ENCODE data around the gene NLRP5.
"Not testable (repeated sequence)": the region's sequence is repeated elsewhere in the genome, so short reads cannot be mapped to it uniquely, and the experiment has no call there.

NLRP5 gene

DNA sequence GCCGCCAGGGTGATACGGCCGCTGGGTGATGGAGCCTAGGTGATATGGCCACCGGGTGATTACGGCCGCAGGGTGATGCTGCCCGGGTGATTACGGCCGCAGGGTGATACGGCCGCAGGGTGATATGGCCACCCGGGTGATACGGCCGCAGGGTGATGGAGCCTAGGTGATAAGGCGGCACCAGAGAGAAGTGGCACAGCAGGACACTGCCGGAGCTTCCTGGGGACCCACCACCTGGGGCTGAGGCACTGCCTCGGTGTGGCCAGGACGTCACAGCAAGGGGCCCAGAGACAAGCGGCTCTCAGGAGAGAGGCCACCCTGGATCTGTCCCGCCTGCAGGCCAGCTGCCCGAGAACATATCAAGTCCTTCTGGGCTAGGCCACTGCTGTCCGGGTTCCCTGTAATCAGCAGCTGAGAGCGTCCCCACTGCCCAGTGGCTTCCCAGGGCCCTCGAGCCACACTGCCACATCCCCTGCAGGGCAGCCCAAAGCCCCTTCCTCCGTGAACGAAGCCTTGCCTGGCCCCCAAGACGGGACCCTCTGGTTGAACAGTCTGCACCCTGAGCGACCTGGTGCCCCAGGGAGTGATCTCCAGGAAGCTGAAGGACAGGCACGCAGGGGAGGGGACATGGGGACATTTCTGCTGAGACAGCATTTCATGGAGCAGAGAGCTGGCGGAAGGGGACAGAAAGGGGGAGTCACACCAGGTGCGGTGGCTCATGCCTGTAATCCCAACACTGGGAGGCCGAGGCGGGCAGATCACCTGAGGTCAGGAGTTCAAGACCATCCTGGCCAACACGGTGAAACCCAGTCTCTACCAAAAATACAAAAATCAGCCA, 112.4 kb downstream of the NLRP5 start:
- DNase-seq (ENCODE audit: low read depth) = no peak

DNA sequence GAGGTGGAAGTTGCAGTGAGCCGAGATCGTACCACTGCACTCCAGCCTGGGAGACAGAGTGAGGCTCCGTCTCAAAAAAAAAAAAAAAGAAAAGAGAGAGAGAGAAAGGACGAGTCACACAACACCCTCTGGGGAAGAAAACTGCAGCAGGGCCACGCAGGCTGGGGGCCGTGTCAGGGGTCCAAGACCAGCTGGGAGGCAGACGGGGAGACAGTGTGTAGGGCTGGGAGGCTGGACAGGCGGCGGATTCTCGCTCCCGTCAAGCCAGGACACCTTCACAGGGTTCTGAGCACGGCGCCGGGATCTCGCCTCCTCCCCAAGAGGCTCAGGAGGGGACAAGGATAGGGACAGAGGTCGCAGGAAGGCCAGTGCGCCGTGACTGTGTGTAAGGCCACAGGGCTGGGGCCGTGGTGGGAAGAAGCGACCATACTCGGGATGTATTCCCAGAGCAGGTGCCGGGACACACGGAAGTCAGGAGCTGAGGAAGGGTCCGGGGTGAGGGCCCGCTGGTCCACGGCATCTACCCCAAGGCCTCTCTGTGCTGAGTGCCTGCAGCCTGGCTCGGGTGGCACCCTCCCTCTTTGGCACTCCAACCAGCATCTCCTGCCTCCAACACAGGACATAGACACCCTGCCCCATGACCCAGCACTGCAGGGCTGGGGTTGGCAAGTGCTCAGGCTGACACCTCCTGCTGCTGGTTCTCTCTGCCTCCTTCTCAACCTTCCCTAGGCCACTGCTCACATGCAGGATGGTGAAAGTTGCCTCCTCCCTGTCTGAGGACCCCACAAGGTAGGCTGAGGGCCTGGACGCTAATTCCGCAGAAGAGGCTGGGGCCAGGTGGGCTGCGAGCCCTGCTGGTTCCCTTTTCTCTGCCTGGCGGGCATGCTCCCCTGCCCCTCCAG, 113.3 kb downstream of the NLRP5 start:
- DNase-seq (ENCODE audit: low read depth) = no peak

DNA sequence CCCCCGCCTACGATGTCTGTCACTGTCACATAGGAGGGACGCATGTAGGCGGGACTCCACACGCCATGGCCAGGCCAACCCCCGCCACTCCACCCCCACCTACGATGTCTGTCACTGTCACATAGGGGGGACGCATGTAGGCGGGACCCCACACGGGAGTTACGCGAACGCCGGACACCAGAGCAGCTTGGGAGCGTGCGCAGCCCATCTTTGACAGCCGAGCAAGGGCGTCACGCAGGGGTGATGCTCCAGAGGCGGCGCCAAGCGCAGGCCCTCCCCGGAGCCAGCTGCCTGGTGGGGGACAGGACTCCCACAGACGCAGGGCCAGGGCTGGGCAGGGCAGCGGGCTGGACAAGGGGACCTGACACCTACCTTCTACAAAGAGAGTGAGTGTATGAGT, 114.5 kb downstream of the NLRP5 start:
- no peak for DNase-seq (ENCODE audit: low read depth)

DNA sequence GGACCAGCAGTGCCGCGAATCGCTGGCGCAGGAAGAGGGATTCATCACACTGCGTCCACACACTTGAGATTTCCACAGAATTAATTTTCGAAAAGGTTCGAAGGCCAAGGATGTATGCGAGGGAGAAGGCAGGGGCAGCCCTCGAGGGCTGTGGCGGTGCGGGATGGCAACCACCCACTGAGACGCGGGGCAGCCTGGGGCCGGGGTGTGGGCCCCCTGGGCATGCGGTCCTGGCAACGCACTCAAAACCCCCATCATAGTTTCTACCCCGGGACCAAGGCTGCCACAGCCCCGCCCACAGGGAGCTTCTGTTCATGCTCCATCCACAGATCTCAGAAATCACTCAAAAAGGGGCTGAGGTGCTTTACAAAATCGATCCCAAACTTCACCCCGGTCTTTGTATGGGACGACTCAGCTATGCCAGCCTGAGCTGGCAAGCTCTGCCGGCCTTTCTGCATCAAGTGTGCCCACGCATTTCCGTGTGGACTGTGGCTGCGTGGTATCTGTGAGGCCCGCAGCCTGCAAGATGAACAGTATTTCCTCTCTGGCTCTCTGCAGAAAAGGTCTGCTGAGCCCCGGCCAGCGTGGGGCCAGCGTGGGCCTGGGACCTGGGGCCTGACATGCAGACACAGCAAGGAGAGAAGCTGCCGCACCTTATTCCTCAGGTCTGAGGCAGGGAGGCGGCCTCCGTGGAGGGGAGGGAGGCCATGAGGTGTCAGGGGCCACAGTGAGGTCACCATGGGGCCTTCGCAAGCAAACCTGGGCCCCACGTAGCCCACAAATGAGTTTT, 115.4 kb downstream of the NLRP5 start:
- no peak for DNase-seq (ENCODE audit: low read depth)

DNA sequence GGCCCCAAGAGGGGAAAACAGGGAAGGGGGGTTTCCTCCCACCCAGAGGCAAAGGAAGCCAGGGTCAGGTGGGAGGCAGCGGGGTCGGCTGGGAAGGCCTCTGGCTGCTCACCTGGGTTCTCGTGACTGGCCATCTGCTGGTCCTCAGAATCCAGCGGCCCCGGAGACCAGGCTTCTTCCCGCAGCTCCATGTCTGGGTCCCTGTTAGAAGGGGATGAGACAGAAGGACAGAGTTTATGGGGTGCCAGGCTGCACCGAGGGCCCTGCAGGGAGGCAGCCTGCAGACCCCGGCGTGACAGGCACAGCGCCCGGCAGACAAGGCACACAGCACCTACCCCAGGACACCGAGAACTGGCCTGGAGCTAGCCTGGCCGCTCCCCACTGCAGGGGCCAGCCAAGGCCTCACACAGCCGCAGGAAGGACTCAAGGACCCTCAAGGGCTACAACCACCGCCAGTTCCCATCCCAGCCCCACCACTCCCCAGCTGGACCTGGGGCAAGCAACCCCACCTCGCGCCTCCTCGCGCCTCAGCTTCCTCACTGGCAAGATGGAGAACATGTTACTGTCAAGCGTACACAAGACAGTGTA, 116.5 kb downstream of the NLRP5 start:
- DNase-seq (ENCODE audit: low read depth) = no peak

DNA sequence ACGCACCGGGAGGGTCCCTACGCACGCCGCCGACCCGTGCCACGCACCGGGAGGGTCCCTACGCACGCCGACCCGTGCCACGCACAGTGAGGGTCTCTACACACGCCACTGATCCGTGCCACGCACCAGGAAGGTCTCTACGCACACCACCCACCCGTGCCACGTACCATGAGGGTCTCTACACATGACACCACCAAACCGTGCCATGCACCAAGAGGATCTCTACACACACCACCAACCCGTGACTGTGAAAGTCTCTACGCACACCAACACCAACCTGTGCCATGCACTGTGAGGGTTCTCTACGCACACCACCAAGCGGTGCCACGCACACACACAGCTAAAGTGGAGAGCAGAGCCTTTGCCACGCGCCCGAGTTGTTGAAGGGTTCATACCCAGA, 117.8 kb downstream of the NLRP5 start:
- no peak for DNase-seq (ENCODE audit: low read depth)

DNA sequence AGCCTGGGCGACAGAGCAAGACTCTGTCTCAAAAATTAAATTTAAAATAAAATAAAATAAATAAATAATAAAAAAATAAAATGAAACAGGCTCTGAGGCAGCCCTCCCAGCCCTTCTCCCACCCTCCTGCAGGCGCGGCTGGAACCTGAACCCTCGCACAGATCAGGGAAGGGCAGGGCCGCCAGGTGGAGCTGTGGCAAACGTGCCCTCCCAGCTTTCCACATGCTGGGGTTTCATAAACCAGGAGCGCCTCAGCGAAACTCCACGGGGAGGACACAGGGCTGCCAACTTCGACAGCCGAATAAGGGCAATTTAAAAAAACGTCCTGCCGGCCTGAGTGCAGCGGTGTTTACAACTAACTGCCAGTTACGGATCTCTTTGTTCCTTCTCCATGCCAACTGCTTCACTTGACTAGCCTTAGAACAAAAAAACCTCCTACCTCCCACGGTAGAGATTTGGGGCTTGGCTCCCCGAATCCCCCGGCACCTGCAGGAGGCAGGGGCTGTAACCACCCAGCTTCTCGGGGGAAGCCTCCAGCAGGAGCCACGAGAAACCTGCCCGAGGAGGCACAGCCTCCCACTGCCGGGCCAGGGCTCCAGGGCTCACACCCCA, 118.6 kb downstream of the NLRP5 start:
- no peak for DNase-seq (ENCODE audit: low read depth)

DNA sequence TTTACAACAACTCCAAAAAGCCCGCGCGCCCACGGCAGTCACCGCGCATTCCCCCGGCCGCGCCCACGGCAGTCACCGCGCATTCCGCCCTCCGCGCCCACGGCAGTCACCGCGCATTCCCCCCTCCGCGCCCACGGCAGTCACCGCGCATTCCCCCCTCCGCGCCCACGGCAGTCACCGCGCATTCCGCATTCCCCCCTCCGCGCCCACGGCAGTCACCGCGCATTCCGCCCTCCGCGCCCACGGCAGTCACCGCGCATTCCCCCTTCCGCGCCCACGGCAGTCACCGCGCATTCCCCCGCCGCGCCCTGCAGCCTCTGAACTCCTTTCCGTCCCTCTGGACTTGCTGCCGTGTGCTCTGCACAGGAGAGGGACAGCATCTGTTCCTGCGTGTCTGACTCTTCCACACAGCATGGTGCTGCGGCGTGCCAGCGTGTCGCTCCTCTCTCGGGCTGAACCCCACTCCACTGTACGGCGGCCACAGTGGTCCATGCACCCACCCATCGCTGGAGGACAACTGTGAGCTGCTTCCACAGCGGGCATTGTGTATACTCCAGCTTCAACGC, 119.3 kb downstream of the NLRP5 start:
- not testable (repeated sequence) for DNase-seq (ENCODE audit: low read depth)

DNA sequence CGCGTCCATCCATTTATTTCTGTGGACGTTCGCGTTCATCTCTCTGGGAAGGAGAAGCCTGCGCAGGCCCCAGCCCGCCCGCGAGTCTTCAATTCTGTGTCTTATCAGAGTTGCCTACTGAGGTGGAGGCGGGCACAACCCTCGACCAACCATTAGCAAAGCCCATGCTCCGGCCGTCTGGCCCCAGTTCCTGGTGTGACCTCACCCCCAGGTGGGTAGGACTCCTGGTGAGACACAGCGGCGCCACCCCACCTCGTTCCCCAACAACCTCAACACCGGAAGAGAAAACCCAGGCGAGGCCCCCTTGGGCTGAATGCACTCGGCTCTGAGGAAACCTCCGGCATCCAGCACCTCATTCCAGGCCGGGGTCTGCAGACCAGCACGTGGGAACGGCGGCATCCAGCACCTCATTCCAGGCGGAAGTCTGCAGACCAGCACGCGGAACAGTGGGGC, 119.8 kb downstream of the NLRP5 start:
- DNase-seq (ENCODE audit: low read depth) = no peak

DNA sequence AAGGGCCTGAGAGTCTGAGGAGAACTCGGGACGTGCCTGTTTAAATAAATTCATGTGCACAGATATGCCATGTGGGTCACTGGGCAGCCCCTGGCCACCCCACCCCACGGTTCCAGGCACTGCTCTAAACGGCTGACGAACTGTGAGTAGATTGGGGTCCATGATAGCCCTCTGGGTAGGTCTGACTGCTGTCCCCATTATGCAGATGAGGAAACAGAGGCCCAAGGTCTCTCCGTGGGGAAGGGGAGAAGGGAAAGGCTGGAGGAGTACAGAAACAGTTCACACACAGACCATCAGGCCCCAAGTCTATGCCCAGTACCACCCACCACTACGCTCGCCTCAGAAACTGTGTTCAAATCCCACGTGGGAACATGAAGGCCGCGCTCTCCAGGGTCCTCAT, 120.4 kb downstream of the NLRP5 start:
- no peak for DNase-seq (ENCODE audit: low read depth)

DNA sequence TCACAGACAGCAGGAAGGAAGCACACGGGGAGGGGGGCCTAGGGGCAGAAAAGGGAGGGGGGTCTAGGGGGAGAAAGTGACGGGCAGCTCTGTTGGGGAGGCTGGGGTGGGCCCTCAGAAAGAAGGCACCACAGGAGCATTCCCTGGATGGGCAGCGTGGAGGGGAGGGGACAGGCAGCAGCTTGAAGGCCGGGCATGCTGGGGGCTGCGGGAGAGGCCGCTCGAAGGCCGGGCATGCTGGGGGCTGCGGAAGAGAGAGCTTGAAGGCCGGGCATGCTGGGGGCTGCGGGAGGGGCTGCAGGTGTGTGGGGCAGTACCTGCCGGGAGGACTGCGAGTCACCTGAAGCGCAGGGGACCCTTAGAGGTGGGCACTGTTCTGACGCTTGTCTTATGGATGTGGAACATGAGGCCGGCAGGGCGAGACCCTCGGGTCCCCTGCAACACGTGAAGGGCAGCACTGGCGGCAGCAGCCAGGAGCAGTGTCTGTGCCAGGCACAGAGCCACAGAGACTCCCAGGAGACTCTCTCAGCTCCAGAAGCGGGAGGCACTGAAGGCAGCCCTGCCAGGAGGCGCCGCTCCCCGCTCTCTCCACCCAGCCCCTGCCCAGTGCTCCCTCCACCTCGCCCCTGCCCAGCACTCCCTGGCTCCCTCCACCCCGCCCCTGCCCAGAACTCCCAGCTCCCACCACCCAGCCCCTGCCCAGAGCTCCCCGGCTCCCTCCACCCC, 121.2 kb downstream of the NLRP5 start:
- DNase-seq (ENCODE audit: low read depth) = no peak

DNA sequence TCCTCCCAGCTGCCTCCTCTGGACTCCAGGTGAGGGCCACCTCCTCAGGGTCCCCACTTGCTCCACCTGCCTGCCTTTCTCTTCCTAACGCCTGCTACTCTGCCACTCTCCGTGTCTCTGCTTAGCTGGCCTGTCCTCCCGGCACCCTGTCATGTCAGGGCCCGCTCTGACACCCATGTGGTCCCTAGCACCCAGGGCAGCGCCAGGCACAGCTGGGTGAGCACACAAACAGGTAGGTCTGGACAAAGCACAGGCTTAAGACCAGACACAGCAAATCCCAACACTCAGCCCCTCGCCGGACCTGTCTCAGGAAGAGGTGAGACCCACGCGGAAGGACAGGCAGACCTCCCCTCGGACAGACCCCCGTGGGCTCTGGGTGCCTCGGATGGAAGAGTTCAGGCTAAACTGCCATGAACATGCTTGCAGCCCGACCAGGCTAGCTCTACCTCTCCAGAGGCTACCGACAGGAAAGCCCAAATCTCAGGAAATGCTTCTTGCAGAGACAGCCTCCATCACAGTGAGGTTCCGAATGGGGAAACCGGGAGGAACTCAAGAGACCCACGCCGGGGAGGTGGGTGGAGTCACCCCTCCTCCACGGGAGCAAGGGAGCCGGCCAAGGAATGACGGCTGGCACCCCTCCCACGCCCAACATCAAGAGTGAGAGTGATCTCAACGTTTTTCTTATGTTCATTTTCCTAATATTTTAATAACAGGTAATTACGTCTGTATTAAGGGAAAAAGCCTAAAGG, 122.0 kb downstream of the NLRP5 start:
- no peak for DNase-seq (ENCODE audit: low read depth)

DNA sequence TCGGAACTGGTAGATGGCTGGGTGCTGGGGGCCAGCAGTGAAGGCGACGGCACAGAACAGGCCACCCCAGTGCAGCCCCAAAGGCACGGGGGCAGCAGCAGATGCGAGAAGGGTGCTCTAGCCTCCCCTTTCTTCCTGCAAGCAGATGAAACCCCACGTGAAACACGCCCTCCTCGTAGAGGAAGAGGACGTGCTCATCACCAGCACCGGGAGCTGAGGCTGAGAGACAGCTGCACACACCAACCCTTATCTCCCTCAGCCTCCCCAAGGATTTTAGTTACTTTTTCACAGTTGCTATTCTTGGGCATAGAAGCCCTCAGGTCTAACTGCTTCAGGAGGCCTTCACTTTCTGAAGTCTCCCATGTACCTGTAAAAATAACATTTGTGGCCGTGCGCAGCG, 122.7 kb downstream of the NLRP5 start:
- no peak for DNase-seq (ENCODE audit: low read depth)

DNA sequence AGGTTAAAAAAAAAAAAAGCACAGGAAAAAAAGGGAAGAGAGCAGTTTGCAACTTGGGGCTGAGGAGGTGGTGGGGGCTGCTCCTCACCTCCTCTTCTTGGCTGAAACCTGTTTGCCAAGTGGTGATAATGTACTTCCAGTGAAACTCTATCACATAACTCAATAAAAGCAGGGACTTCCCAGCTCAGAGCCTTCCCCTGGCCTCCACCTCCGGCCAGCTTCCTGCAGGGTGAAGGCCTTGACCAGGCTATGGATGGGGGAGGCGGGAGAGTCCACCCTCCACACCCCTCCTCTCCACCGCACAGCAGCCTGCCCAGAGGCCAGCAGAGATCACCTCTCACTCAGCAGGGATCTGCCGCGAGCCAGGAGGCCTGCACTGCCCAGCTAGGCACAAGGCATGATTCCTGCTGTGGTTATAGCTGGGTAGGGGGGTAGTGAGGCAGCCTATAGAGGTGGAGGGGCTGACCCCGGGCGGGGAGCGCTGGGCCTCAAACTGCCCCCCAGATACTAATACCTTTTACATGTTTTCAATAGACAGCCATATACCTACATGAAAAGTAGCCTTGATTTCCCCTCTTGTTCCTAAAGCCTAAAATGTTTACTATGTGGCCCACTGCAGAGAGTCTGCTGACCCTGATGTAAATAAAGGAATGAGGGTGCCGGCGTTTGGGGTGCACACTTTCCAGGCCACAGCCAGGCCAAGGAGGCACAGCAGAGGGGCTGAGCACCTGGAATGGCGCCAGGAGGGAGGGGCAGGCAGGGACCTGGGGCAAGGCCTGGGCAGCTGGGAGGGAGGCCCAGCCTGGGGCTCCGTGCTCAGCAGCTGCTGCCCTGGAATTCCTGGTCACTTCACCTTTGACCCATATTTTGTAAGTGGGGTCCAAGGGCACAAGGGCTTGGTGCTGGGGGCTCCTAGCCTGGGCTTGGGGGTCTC, 124.2 kb downstream of the NLRP5 start:
- DNase-seq (ENCODE audit: low read depth) = no peak
